SU-DHL-6 (cell line): Measurements from ENCODE around the gene AKAP12.

Experiments used
- CTCF ChIP-seq: fragments of 200-600 bp; sonication (generic); IDR thresholded peaks from one replicate; pipeline ENCODE4 v1.5.1; 2017; ENCODE audit warnings: antibody characterized with exemption, mild to moderate bottlenecking, low read length, moderate library complexity; ENCODE audit not compliant: insufficient read depth, poor library complexity, severe bottlenecking
- EZH2phosphoT487 ChIP-seq: fragments of 200-600 bp; sonication (generic), shearing (Covaris generic); conservative IDR thresholded peaks from 2 replicates; pipeline ENCODE4 v1.6.1; 2018; ENCODE audit warnings: mild to moderate bottlenecking, antibody characterized with exemption, low read length, moderate library complexity, mixed read lengths

GRCh38 chr6:151325075-151326050, 85.6 kb downstream of the AKAP12 start:
- no peak for TF ChIP-seq CTCF
- no peak for TF ChIP-seq EZH2phosphoT487
